Upper lobe of left lung (tissue), 6 donors: Measurements from ENCODE around the gene ITSN2. TPM values are rescaled to one million over a fixed set of nuclear protein-coding genes. Genes with fewer than 3 reads are reported as not detected.

Source experiments
- ATAC-seq, 2 donors: fragments of 200-7000 bp; cut with Tn5 transposase; one replicate each; pipeline ENCODE4 v1.9.1; 2022; ENCODE audit warnings: mild to moderate bottlenecking in 2 of 2, moderate library complexity in 2 of 2; ENCODE audit not compliant: low FRiP score in 2 of 2
- DNase-seq, 2 donors: peaks; one replicate each; pipeline ENCODE4 v3.0.0-alpha.2; 2019 to 2020
- H3K27ac ChIP-seq, 4 donors: fragments of 200-600 bp; sonication (generic); one replicate each; pipeline ENCODE4 v1.5.1; 2016 to 2019
- H3K27me3 ChIP-seq, 4 donors: fragments of 200-600 bp; sonication (generic); one replicate each; pipeline ENCODE4 v1.5.1; 2017 to 2019
- H3K36me3 ChIP-seq, 4 donors: fragments of 200-600 bp; sonication (generic); one replicate each; pipeline ENCODE4 v1.5.1; 2016 to 2019
- H3K4me1 ChIP-seq, 4 donors: fragments of 200-600 bp; sonication (generic); one replicate each; pipeline ENCODE4 v1.5.1; 2018 to 2019
- H3K4me3 ChIP-seq, 4 donors: fragments of 200-600 bp; sonication (generic); one replicate each; pipeline ENCODE4 v1.5.1; 2017 to 2019; ENCODE audit warnings: mild to moderate bottlenecking in 2 of 4, moderate library complexity in 1 of 4
- H3K9me3 ChIP-seq, 4 donors: fragments of 200-600 bp; sonication (generic); one replicate each; pipeline ENCODE4 v1.5.1; 2018 to 2019
- CTCF ChIP-seq, 6 experiments: fragments of 450-650 bp in 4 of 6; fragments of 200-600 bp in 2 of 6; sonication (generic) in 2 of 6; IDR thresholded peaks; one replicate each; pipeline ENCODE4 v1.5.1; 2016 to 2019; ENCODE audit warnings: antibody characterized with exemption in 6 of 6
- EP300 ChIP-seq, 4 donors: sonication (generic); formaldehyde crosslinking; IDR thresholded peaks; one replicate each; pipeline ENCODE4 v1.5.1; 2017; ENCODE audit warnings: antibody characterized with exemption in 4 of 4, control low read depth in 2 of 4
- POLR2A ChIP-seq, 4 donors: fragments of 450-650 bp; IDR thresholded peaks; one replicate each; pipeline ENCODE4 v1.5.1; 2016 to 2017; ENCODE audit warnings: antibody characterized with exemption in 4 of 4, mild to moderate bottlenecking in 2 of 4
- POLR2AphosphoS5 ChIP-seq, 2 donors: sonication (generic); formaldehyde crosslinking; IDR thresholded peaks; one replicate each; pipeline ENCODE4 v1.5.1; 2017; ENCODE audit warnings: antibody characterized with exemption in 2 of 2
- WGBS, 2 donors: methylation state at CpG; one replicate each; pipeline ENCODE4 v1.1.5; 2017 to 2018; 5-methylcytosine and 5-hydroxymethylcytosine counted together
- total RNA-seq, 6 donors: library from RNA; depleted of rRNA in 4 of 6; stranded (reverse); fragments of >200 nt in 4 of 6; gene quantifications; one replicate each; pipeline versions ENCODE4 v1.1.0 to v1.2.1, GENCODE V29; 2016 to 2021
- donor health status: DM: no; HTN: no; CAD: no; lungs with moderate emphysema.
- donor health status: DM: no; HTN: yes; CAD: no; lungs with severe emphysema.

Gene ITSN2
- total RNA-seq, 6 donors from 2014 or later: 73.4 to 119 (median 91.3) TPM

- 75 to 87% methylated on average over 3 of the region's 22 CpGs for WGBS, 2 donors
- Histone ChIP-seq H3K4me1 (peaks cover 0 to 9% (median 5%) of the 10 kb centered on the region in 4 donors), H3K9me3 (peaks cover 0 to 5% (median 0%) of the 10 kb centered on the region in 4 donors), H3K4me3 (no peak overlapping the region), H3K27ac (no peak overlapping the region), H3K36me3 (no peaks in the 10 kb centered on the region), H3K27me3 (peaks cover 0 to 2% (median 0%) of the 10 kb centered on the region in 4 donors)
- DNase-seq: peak in 1 of 2 donors; percentile 58
- no peak for ATAC-seq
- TF ChIP-seq CTCF (IDR thresholded peaks at IDR 0.05): no peak
- no peak for TF ChIP-seq EP300 (IDR thresholded peaks at IDR 0.05)
- TF ChIP-seq POLR2AphosphoS5 (IDR thresholded peaks at IDR 0.05): no peak
- TF ChIP-seq POLR2A (IDR thresholded peaks at IDR 0.05): no peak
Measured at GRCh38 chr2:24403168-24403831, 43.0 kb upstream of the ITSN2 start.

- ATAC-seq: peak in 1 of 2 donors; percentile 28
- peak overlapping the region in 3 of 4 donors; percentile 26 to 39 (median 39) for H3K4me3 ChIP-seq
Measured at GRCh38 chr2:24402242-24403097, 42.1 kb upstream of the ITSN2 start.

GRCh38 chr2:24400207-24400907 lies 40.0 kb upstream of the ITSN2 start:
- peaks cover 0 to 5% (median 0%) of the 10 kb centered on the region in 4 donors for H3K9me3 ChIP-seq
- ATAC-seq: no peak
- no peak overlapping the region for H3K27ac ChIP-seq
- H3K27me3 ChIP-seq: peaks cover 0 to 2% (median 0%) of the 10 kb centered on the region in 4 donors
- H3K4me1 ChIP-seq: peaks cover 0 to 9% (median 5%) of the 10 kb centered on the region in 4 donors
- 85 to 86% methylated on average over 18 of the region's 18 CpGs for WGBS, 2 donors
- no peaks in the 10 kb centered on the region for H3K36me3 ChIP-seq
- peak in 1 of 2 donors; percentile 37 for DNase-seq
- TF ChIP-seq POLR2A (IDR thresholded peaks at IDR 0.05) (no peak), CTCF (IDR thresholded peaks at IDR 0.05) (no peak), EP300 (IDR thresholded peaks at IDR 0.05) (no peak), POLR2AphosphoS5 (IDR thresholded peaks at IDR 0.05) (no peak)
- no peak overlapping the region for H3K4me3 ChIP-seq

More at GRCh38 chr2:24402242-24403097, 42.1 kb upstream of the ITSN2 start:
- Histone ChIP-seq H3K36me3 (no peaks in the 10 kb centered on the region), H3K4me1 (peaks cover 0 to 9% (median 5%) of the 10 kb centered on the region in 4 donors), H3K9me3 (peaks cover 0 to 5% (median 0%) of the 10 kb centered on the region in 4 donors), H3K27me3 (peaks cover 0 to 2% (median 0%) of the 10 kb centered on the region in 4 donors), H3K27ac (no peak overlapping the region)
- TF ChIP-seq POLR2A (IDR thresholded peaks at IDR 0.05): no peak
- no peak for TF ChIP-seq CTCF (IDR thresholded peaks at IDR 0.05)
- no peak for TF ChIP-seq EP300 (IDR thresholded peaks at IDR 0.05)
- no peak for TF ChIP-seq POLR2AphosphoS5 (IDR thresholded peaks at IDR 0.05)
- 64 to 66% methylated on average over 8 to 9 of the region's 38 CpGs for WGBS, 2 donors
- peak in 1 of 2 donors; percentile 84 for DNase-seq

- ATAC-seq (no peak), DNase-seq (no peak)
- no peaks in the 10 kb centered on the region for H3K36me3 ChIP-seq
- H3K27me3 ChIP-seq: peaks cover 0 to 2% (median 0%) of the 10 kb centered on the region in 4 donors
- TF ChIP-seq CTCF (IDR thresholded peaks at IDR 0.05) (no peak), EP300 (IDR thresholded peaks at IDR 0.05) (no peak), POLR2A (IDR thresholded peaks at IDR 0.05) (no peak), POLR2AphosphoS5 (IDR thresholded peaks at IDR 0.05) (no peak)
- peaks cover 0 to 9% (median 5%) of the 10 kb centered on the region in 4 donors for H3K4me1 ChIP-seq
- H3K4me3 ChIP-seq: no peak overlapping the region
- H3K9me3 ChIP-seq: peaks cover 0 to 5% (median 0%) of the 10 kb centered on the region in 4 donors
- 84 to 90% methylated on average over 10 of the region's 10 CpGs for WGBS, 2 donors
- no peak overlapping the region for H3K27ac ChIP-seq
Measured at GRCh38 chr2:24399434-24400206, 39.3 kb upstream of the ITSN2 start.
